ENCODE data around the gene MYO10.
"Not testable (repeated sequence)": the region's sequence is repeated elsewhere in the genome, so short reads cannot be mapped to it uniquely, and the experiment has no call there.

DNA sequence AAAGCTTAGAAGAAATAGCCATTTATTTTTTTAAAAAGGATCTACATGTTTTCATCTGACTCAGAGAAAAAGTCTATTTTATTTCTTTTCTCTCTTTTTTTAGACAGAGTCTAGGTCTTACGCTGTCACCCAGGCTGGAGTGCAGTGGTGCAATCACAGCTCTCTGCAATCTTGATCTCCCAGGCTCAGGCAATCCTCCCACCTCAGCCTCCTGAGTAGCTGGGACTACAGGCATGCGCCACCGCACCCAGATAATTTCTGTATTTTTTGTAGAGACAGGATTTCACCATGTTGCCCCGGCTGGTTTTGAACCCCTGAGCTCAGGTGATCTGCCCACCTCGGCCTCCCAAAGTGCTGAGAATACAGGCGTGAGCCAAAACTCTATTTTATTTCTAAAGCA is 178.5 kb downstream of the MYO10 start:
- not testable (repeated sequence) for TF ChIP-seq EZH2 (IDR thresholded peaks at IDR 0.05; ENCODE audit: borderline replicate concordance); CTCF (IDR thresholded peaks at IDR 0.05; ENCODE audit: poor library complexity)
